K562 (cell line): ENCODE data around the gene PIK3C2B. TPM values are rescaled to one million over a fixed set of nuclear protein-coding genes. Genes with fewer than 3 reads are reported as not detected.

Experiments
- BCOR ChIP-seq: fragments of 450-650 bp; IDR thresholded peaks from 2 replicates; pipeline ENCODE4 v1.6.1; 2016
- BMI1 ChIP-seq: fragments of 150-350 bp; IDR thresholded peaks from 2 replicates; pipeline ENCODE4 v1.6.1; 2014; ENCODE audit warnings: low read length
- MCM3 ChIP-seq: fragments of 450-650 bp; IDR thresholded peaks from 2 replicates; pipeline ENCODE4 v1.6.1; 2016
- MECOM ChIP-seq: fragments of 250-450 bp; sonication (Bioruptor Pico); IDR thresholded peaks from 2 replicates; pipeline ENCODE4 v1.8.0; 2022; ENCODE audit warnings: inconsistent platforms
- POLR2AphosphoS5 ChIP-seq: IDR thresholded peaks from 2 replicates; pipeline ENCODE4 v1.6.1; 2011; ENCODE audit warnings: mild to moderate bottlenecking, low read depth, low read length, moderate library complexity; ENCODE audit not compliant: control insufficient read depth, insufficient read depth
- POU5F1 ChIP-seq: fragments of 150-350 bp; IDR thresholded peaks from 2 replicates; pipeline ENCODE4 v1.6.1; 2014; ENCODE audit warnings: borderline replicate concordance, low read length, low read depth, mild to moderate bottlenecking; ENCODE audit not compliant: partially characterized antibody
- SMARCA4 ChIP-seq: fragments of 450-650 bp; IDR thresholded peaks from 2 replicates; pipeline ENCODE4 v1.6.1; 2016
- TAF7 ChIP-seq: fragments of 450-650 bp; IDR thresholded peaks from 2 replicates; pipeline ENCODE4 v1.6.1; 2016; ENCODE audit warnings: missing genetic modification characterization, missing compliant biosample characterization
- TEAD4 ChIP-seq, 2 experiments: sonication (generic) in 1 of 2; formaldehyde crosslinking in 1 of 2; IDR thresholded peaks; 2 replicates each; pipeline versions ENCODE4 v1.6.1 to v1.8.0; 2012 to 2022; ENCODE audit warnings: borderline replicate concordance in 1 of 2, inconsistent platforms in 1 of 2, low read length in 1 of 2, mild to moderate bottlenecking in 1 of 2, missing genetic modification reagents in 1 of 2
- TRIM24 ChIP-seq, 2 experiments: fragments of 450-650 bp; IDR thresholded peaks; 2 replicates each; pipeline ENCODE4 v1.6.1; 2016
- ZNF316 ChIP-seq: fragments of 450-650 bp; IDR thresholded peaks from 2 replicates; pipeline ENCODE4 v1.6.1; 2016
- ZNF584 ChIP-seq: fragments of 200-800 bp; sonication (Bioruptor generic); IDR thresholded peaks from 2 replicates; pipeline ENCODE4 v1.6.1; 2016; ENCODE audit warnings: low read depth, mild to moderate bottlenecking, missing genetic modification characterization, missing compliant biosample characterization
- ZNF75A ChIP-seq: fragments of 450-650 bp; formaldehyde crosslinking; IDR thresholded peaks from 2 replicates; pipeline ENCODE4 v1.4.0; 2020; ENCODE audit warnings: mild to moderate bottlenecking
- polyA plus RNA-seq, 8 experiments: library from polyadenylated mRNA; depleted of rRNA in 4 of 8; stranded (reverse) in 5 of 8; unstranded in 3 of 8; fragments of >200 nt; fragmentation: Nextera tagmentation in 2 of 8; fragmentation: Illumina TruSeq in 1 of 8; extraction: Ambion mirVana in 2 of 8; extraction: Trizol in 1 of 8; gene quantifications; 2 replicates each; pipeline versions ENCODE4 v1.2.1 to v1.2.3, GENCODE V29; 2011 to 2014; ENCODE audit warnings: inconsistent platforms in 1 of 8, missing spikeins in 1 of 8
- total RNA-seq, 7 experiments: library from RNA; depleted of rRNA in 6 of 7; stranded (reverse); fragments of >200 nt in 6 of 7; fragmentation: Illumina TruSeq in 2 of 7; extraction: Trizol in 2 of 7; gene quantifications; 2 replicates each; pipeline versions ENCODE4 v1.2.1 to v1.2.3, GENCODE V29; 2011 to 2021; ENCODE audit warnings: low replicate concordance in 1 of 7
- TF ChIP-seq, protein P1 (sequence below): IDR thresholded peaks from 2 replicates; pipeline ENCODE4 v1.6.1; 2011; ENCODE audit warnings: borderline replicate concordance, low read depth, mild to moderate bottlenecking, moderate library complexity, low read length; ENCODE audit not compliant: insufficient read depth, poor library complexity, severe bottlenecking
- TF ChIP-seq, protein P2 (sequence below): fragments of 250-450 bp; sonication (Bioruptor Pico); IDR thresholded peaks from 2 replicates; pipeline ENCODE4 v1.4.0; 2020
- TF ChIP-seq, protein P3 (sequence below): fragments of 450-650 bp; conservative IDR thresholded peaks from 2 replicates; pipeline ENCODE4 v1.6.1; 2016; ENCODE audit warnings: missing genetic modification characterization, low read depth, mild to moderate bottlenecking, control low read depth, missing compliant biosample characterization
- TF ChIP-seq, protein P4 (sequence below), 2 experiments: fragments of 450-650 bp; conservative IDR thresholded peaks; 2 replicates each; pipeline ENCODE4 v1.6.1; 2017; ENCODE audit warnings: mild to moderate bottlenecking in 2 of 2, moderate library complexity in 2 of 2

The PIK3C2B gene
- total and polyA plus RNA-seq, 9 of the 15 experiments (the other 6 are each of a cell fraction or from before 2014, with no cell fraction given) = 0.10 to 2.9 (median 0.72) TPM

DNA sequence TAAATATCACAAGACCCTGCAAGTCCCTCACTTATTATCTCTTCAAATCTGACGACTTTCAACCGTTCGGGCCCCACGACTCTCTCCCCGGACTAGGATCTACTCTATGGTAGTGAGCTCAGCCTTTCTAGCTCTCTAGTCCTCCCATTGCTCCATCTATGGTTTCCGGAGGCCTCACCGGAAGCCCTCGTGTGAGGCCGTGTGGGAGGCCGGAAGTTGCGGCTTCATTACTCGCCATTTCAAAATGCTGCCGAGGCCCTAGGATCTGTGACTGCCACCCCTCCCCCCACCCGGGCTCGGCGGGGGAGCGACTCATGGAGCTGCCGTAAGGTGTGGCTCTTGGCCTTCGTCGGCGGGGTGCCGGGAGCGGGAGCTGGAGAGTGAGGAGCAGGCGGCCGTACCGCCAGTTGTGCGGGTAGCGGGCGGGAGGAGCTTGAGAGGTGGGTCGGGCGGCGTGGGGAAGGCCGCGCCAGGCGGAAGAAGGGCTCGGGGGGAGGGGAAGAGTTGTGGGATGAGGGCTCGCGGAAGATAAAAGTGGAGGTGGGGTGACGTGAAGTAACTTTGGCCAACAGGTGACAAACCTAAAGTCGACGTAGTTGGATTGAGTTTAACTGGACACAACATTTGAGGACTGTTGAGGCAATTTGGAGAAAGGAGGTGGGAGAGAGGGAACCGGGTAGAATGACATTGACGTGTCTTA lies 21.7 kb upstream of the PIK3C2B start, which contains the start of gene MDM4 (continued):
- TF ChIP-seq ZNF584 (CRISPR knock-in tag) (no peak), POLR2AphosphoS5 (peak; percentile 69), ZNF75A (CRISPR knock-in tag) (no peak), TEAD4 (IDR thresholded peaks at IDR 0.05; ENCODE audit: low read length) (0 out of 2 replicates have a peak, but pooled peaks have one; percentile 11), TEAD4 (CRISPR knock-in tag; IDR thresholded peaks at IDR 0.05; ENCODE audit: borderline replicate concordance) (no peak), SMARCA4 (peak; percentile 65), ZNF316 (peak; percentile 46; the same call in 1 of the 2 replicates), TAF7 (tag) (peak; percentile 85), BCOR (no peak; the same call in 1 of the 2 replicates), POU5F1 (no peak), MCM3 (no peak), BMI1 (0 out of 2 replicates have a peak, but pooled peaks have one; percentile 33), TRIM24 (IDR thresholded peaks at IDR 0.05) (peak; percentile 84 to 93), MECOM (no peak; the same call in 1 of the 2 replicates)
- TF ChIP-seq, protein P1, sequence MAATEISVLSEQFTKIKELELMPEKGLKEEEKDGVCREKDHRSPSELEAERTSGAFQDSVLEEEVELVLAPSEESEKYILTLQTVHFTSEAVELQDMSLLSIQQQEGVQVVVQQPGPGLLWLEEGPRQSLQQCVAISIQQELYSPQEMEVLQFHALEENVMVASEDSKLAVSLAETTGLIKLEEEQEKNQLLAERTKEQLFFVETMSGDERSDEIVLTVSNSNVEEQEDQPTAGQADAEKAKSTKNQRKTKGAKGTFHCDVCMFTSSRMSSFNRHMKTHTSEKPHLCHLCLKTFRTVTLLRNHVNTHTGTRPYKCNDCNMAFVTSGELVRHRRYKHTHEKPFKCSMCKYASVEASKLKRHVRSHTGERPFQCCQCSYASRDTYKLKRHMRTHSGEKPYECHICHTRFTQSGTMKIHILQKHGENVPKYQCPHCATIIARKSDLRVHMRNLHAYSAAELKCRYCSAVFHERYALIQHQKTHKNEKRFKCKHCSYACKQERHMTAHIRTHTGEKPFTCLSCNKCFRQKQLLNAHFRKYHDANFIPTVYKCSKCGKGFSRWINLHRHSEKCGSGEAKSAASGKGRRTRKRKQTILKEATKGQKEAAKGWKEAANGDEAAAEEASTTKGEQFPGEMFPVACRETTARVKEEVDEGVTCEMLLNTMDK = no peak
- TF ChIP-seq, protein P2, sequence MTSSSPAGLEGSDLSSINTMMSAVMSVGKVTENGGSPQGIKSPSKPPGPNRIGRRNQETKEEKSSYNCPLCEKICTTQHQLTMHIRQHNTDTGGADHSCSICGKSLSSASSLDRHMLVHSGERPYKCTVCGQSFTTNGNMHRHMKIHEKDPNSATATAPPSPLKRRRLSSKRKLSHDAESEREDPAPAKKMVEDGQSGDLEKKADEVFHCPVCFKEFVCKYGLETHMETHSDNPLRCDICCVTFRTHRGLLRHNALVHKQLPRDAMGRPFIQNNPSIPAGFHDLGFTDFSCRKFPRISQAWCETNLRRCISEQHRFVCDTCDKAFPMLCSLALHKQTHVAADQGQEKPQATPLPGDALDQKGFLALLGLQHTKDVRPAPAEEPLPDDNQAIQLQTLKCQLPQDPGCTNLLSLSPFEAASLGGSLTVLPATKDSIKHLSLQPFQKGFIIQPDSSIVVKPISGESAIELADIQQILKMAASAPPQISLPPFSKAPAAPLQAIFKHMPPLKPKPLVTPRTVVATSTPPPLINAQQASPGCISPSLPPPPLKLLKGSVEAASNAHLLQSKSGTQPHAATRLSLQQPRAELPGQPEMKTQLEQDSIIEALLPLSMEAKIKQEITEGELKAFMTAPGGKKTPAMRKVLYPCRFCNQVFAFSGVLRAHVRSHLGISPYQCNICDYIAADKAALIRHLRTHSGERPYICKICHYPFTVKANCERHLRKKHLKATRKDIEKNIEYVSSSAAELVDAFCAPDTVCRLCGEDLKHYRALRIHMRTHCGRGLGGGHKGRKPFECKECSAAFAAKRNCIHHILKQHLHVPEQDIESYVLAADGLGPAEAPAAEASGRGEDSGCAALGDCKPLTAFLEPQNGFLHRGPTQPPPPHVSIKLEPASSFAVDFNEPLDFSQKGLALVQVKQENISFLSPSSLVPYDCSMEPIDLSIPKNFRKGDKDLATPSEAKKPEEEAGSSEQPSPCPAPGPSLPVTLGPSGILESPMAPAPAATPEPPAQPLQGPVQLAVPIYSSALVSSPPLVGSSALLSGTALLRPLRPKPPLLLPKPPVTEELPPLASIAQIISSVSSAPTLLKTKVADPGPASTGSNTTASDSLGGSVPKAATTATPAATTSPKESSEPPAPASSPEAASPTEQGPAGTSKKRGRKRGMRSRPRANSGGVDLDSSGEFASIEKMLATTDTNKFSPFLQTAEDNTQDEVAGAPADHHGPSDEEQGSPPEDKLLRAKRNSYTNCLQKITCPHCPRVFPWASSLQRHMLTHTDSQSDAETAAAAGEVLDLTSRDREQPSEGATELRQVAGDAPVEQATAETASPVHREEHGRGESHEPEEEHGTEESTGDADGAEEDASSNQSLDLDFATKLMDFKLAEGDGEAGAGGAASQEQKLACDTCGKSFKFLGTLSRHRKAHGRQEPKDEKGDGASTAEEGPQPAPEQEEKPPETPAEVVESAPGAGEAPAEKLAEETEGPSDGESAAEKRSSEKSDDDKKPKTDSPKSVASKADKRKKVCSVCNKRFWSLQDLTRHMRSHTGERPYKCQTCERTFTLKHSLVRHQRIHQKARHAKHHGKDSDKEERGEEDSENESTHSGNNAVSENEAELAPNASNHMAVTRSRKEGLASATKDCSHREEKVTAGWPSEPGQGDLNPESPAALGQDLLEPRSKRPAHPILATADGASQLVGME (CRISPR knock-in tag) = no peak; the same call in 1 of the 2 replicates
- TF ChIP-seq, protein P3, sequence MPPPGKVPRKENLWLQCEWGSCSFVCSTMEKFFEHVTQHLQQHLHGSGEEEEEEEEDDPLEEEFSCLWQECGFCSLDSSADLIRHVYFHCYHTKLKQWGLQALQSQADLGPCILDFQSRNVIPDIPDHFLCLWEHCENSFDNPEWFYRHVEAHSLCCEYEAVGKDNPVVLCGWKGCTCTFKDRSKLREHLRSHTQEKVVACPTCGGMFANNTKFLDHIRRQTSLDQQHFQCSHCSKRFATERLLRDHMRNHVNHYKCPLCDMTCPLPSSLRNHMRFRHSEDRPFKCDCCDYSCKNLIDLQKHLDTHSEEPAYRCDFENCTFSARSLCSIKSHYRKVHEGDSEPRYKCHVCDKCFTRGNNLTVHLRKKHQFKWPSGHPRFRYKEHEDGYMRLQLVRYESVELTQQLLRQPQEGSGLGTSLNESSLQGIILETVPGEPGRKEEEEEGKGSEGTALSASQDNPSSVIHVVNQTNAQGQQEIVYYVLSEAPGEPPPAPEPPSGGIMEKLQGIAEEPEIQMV (tag) = no peak
- TF ChIP-seq, protein P4, sequence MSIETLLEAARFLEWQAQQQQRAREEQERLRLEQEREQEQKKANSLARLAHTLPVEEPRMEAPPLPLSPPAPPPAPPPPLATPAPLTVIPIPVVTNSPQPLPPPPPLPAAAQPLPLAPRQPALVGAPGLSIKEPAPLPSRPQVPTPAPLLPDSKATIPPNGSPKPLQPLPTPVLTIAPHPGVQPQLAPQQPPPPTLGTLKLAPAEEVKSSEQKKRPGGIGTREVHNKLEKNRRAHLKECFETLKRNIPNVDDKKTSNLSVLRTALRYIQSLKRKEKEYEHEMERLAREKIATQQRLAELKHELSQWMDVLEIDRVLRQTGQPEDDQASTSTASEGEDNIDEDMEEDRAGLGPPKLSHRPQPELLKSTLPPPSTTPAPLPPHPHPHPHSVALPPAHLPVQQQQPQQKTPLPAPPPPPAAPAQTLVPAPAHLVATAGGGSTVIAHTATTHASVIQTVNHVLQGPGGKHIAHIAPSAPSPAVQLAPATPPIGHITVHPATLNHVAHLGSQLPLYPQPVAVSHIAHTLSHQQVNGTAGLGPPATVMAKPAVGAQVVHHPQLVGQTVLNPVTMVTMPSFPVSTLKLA (conservative IDR thresholded peaks at IDR 0.05) = peak; percentile 94 to 97
